ENCODE results near the gene NCAM1. TPM values are rescaled to one million over a fixed set of nuclear protein-coding genes. Genes with fewer than 3 reads are reported as not detected.

The NCAM1 gene
- total RNA-seq, 1 donor from 2014 or later, result 3.5 TPM

DNA sequence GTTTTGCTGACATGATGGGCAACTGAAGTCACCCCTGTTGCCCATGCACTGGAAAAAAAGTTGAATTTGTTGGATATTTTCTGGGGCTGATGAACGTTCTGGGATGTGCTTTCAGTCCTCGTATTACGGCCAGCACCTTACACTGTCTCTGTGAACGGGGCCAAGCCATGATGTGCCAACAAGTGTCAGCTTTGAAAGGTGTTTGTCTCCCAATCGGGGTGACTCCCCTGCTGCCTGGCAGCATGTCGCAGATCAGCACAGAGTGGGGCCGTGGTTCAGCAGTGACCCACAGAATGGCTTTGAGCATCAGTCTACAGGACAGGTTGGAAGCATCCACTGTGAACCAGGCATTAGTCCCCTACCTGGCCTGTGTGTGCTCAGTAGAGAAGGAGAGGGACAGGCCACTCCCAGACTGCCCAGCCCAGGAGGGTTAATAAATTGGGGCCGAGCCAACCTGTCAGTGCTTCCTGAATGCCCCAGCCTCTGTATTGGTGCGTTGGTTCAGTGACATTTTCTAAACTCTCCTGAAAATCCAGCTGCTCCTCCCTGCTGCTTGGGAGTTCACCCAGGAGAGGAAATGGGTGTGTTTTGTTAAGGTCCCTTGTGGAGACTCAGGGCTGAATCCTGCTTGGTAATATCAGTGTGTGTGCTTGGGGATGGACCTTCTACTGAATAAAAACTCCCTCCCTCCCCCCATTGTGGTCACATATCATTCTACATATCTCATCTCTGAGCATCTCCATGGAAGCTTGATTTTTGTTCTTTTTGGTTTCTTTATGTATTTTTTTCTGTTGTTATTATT is 302.4 kb downstream of the NCAM1 start:
- Histone ChIP-seq H3K27me3 (ENCODE audit: low read depth) (no peaks in the 10 kb centered on the region), H3K36me3 (no peaks in the 10 kb centered on the region), H3K4me1 (no peaks in the 10 kb centered on the region), H3K9me3 (no peaks in the 10 kb centered on the region), H3K27ac (no peak overlapping the region), H3K4me3 (no peak overlapping the region)
- intact Hi-C loops (cut with DNase I), result no loop called here
- no peak for ATAC-seq
- TF ChIP-seq, protein P1, sequence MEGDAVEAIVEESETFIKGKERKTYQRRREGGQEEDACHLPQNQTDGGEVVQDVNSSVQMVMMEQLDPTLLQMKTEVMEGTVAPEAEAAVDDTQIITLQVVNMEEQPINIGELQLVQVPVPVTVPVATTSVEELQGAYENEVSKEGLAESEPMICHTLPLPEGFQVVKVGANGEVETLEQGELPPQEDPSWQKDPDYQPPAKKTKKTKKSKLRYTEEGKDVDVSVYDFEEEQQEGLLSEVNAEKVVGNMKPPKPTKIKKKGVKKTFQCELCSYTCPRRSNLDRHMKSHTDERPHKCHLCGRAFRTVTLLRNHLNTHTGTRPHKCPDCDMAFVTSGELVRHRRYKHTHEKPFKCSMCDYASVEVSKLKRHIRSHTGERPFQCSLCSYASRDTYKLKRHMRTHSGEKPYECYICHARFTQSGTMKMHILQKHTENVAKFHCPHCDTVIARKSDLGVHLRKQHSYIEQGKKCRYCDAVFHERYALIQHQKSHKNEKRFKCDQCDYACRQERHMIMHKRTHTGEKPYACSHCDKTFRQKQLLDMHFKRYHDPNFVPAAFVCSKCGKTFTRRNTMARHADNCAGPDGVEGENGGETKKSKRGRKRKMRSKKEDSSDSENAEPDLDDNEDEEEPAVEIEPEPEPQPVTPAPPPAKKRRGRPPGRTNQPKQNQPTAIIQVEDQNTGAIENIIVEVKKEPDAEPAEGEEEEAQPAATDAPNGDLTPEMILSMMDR (IDR thresholded peaks at IDR 0.05), result no peak
- DNase-seq, result no peak

DNA sequence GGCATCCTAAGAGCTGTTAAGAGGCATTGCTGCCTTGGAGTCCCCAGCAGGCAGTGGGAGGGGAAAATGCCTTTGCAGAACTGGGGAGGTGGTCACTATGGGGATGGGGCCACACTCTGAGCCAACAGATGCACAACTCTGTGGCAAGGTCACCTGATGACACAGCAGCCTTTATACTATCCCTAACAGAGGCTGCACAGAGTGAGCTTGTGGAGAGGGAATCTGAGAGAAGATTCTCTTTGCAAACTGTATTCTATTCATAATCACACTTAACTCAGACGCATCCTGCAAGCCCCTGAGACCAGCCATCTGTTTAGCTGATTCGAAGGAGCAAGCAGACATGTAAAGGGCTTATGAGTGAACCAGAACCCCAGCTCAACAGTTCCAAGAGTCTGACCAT is 304.1 kb downstream of the NCAM1 start:
- intact Hi-C loops (cut with DNase I), result no loop called here
- H3K4me1 ChIP-seq, result no peaks in the 10 kb centered on the region
- no peaks in the 10 kb centered on the region for H3K27me3 ChIP-seq (ENCODE audit: low read depth)
- TF ChIP-seq, protein P1 (IDR thresholded peaks at IDR 0.05), result no peak
- H3K9me3 ChIP-seq, result no peaks in the 10 kb centered on the region
- DNase-seq (no peak), ATAC-seq (no peak)
- H3K4me3 ChIP-seq, result no peak overlapping the region
- H3K27ac ChIP-seq, result no peak overlapping the region
- H3K36me3 ChIP-seq, result no peaks in the 10 kb centered on the region

DNA sequence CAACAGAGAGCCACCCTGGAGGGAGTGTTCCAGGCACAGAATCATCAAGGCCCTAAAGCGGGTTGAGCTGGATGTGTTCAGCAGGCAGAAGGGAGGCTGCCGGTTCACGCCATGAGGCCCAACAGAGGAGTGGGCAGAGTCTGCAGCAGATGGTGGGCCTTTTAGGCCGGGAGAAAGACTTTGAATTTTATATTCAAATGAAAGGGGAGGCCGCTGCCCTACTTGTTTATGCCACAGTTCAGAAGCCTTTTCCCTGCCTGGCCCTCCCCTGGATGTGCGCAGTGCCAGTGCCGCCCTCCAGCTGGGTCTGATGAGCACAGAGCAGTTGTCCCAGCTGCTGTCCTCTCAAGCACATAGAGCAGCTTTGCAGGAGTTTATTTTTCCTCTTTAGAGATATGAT is 306.3 kb downstream of the NCAM1 start:
- intact Hi-C loops (cut with DNase I), result no loop called here
- TF ChIP-seq, protein P1 (IDR thresholded peaks at IDR 0.05), result no peak

DNA sequence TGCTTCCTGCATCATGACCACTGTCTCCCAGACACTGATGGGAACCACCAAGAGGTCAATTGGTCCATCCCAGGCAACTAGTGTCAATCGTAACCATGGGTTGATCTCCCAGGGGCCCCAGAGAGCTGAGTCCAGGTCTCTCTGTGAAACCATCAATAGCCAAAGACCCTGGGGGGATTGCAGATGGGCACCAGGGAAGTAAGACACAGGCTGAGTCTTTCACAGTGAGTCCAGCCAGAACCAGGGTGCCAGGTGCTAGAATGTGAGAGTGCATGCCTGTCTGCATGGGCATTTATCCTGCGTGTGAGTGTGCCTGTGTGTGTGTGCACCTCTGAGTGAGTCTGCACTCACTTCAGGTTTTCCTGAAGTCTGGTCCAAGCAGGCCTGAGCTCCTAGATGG is 307.9 kb downstream of the NCAM1 start:
- intact Hi-C loops (cut with DNase I), result no loop called here
- H3K4me1 ChIP-seq, result no peaks in the 10 kb centered on the region
- H3K4me3 ChIP-seq, result no peak overlapping the region
- no peak overlapping the region for H3K27ac ChIP-seq
- DNase-seq (no peak), ATAC-seq (no peak)
- H3K9me3 ChIP-seq, result no peaks in the 10 kb centered on the region
- TF ChIP-seq, protein P1 (IDR thresholded peaks at IDR 0.05), result no peak
- H3K27me3 ChIP-seq (ENCODE audit: low read depth), result no peaks in the 10 kb centered on the region
- H3K36me3 ChIP-seq, result no peaks in the 10 kb centered on the region

More for the DNA sequence above, 306.3 kb downstream of the NCAM1 start:
- no peak overlapping the region for H3K4me3 ChIP-seq
- H3K36me3 ChIP-seq, result no peaks in the 10 kb centered on the region
- no peaks in the 10 kb centered on the region for H3K27me3 ChIP-seq (ENCODE audit: low read depth)
- no peaks in the 10 kb centered on the region for H3K9me3 ChIP-seq
- H3K4me1 ChIP-seq, result no peaks in the 10 kb centered on the region
- H3K27ac ChIP-seq, result no peak overlapping the region
- no peak for DNase-seq
- no peak for ATAC-seq

DNA sequence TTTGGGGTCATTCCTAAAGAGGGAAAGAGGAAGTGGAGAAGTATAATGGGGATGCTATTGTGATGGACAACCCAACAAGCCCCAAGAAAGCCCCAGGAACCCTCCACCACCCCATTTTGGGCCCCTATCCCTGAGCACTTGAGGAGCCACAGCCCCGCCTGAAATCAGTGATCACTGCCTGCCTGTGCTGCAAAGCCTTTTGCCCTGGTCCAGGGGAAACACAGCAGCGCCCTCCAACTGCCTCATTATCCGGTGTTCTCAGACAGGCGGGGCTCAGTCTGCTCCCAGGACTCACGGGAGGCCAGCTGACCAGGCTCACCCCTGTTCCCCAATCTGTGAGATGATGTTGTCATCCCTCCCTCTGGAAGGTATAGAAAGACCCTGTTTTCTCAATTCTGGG is 308.4 kb downstream of the NCAM1 start:
- intact Hi-C loops (cut with DNase I), result no loop called here
- no peaks in the 10 kb centered on the region for H3K4me1 ChIP-seq
- H3K4me3 ChIP-seq, result no peak overlapping the region
- H3K27me3 ChIP-seq (ENCODE audit: low read depth), result no peaks in the 10 kb centered on the region
- H3K27ac ChIP-seq, result no peak overlapping the region
- ATAC-seq, result no peak
- no peaks in the 10 kb centered on the region for H3K9me3 ChIP-seq
- H3K36me3 ChIP-seq, result no peaks in the 10 kb centered on the region
- TF ChIP-seq, protein P1 (IDR thresholded peaks at IDR 0.05), result no peak
- DNase-seq, result no peak
